ENCODE measurements around the gene CHTF18. TPM values are rescaled to one million over a fixed set of nuclear protein-coding genes. Genes with fewer than 3 reads are reported as not detected.
"Not testable (repeated sequence)": the region's sequence is repeated elsewhere in the genome, so short reads cannot be mapped to it uniquely, and the experiment has no call there.

CHTF18 gene
- total RNA-seq, 1 experiment from 2014 or later, result 154 TPM

DNA sequence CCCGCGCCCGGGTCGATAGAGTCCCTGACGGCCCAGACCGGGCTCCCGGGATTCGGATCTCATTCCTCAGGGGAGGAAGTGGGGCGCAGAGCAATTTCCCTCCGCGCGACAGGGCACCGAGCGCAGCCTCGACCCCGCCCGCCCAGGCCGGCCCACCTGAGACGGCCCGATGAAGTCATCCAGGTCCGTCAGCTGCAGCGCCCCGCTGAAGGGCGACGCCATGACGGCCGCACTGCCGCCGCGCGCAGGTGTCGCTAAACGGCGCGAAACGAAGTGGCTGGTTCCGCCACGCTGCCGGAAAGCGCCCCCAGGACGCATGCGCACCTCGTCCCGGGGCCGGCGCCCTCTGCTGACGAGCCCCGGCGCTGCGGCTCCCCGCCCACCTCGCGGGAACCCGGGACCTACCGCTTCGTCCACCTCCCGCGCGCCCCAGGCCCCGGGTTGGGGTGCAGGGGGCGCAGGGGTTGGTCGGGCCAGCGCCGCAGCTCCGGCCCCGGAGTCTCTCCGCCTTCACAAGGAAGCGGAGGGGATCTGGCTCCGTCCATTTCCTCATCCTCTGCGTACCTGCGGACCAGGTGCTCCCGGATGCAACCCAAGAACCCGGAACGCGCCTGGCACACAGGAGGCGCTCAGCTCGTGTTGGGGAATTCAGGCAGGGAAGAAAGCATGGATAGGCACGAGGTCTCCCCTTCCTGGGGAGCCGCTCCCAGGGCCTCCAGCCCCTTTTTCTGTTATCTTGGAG is 47.5 kb upstream of the CHTF18 start, which contains the start of gene CIAO3:
TSS of gene CIAO3 (minus strand) at position 234 of the 742 bp plus-strand sequence. CDS start at position 222, 12 bp downstream.
- peak within 1 kb of the TSS; percentile 79 for H3K4me3 Mint-ChIP-seq (ENCODE audit: low read depth, unreplicated experiment)
- H3K9me3 Mint-ChIP-seq (ENCODE audit: low read depth, unreplicated experiment), result no peaks in the 10 kb centered on the region
- intact Hi-C loops (cut with micrococcal nuclease; ENCODE audit: unreplicated experiment), result no loop called here
- no peaks in the 10 kb centered on the region for H3K4me1 Mint-ChIP-seq (ENCODE audit: low read depth, unreplicated experiment)
- peaks cover 60% of the 10 kb centered on the region for H3K36me3 Mint-ChIP-seq (ENCODE audit: insufficient read depth, unreplicated experiment)
- TF ChIP-seq, protein P1, sequence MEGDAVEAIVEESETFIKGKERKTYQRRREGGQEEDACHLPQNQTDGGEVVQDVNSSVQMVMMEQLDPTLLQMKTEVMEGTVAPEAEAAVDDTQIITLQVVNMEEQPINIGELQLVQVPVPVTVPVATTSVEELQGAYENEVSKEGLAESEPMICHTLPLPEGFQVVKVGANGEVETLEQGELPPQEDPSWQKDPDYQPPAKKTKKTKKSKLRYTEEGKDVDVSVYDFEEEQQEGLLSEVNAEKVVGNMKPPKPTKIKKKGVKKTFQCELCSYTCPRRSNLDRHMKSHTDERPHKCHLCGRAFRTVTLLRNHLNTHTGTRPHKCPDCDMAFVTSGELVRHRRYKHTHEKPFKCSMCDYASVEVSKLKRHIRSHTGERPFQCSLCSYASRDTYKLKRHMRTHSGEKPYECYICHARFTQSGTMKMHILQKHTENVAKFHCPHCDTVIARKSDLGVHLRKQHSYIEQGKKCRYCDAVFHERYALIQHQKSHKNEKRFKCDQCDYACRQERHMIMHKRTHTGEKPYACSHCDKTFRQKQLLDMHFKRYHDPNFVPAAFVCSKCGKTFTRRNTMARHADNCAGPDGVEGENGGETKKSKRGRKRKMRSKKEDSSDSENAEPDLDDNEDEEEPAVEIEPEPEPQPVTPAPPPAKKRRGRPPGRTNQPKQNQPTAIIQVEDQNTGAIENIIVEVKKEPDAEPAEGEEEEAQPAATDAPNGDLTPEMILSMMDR (IDR thresholded peaks at IDR 0.05; ENCODE audit: unreplicated experiment), result peak; percentile 97
- CTCF ChIA-PET, result interaction anchor here (0.7 to 1.7 kb wide), 12 partner anchors 9 to 61 kb away, joined by 3 to 7 read pairs (median 4); partner anchors contain the start of genes CHTF18, RPUSD1 and STUB1
- DNase-seq, result peak; percentile 96
- TSS peak; percentile 72 for BruUV-seq (replicated peaks)
- H3K27ac Mint-ChIP-seq (ENCODE audit: unreplicated experiment), result peak within 1 kb of the TSS; percentile 62
- no peaks in the 10 kb centered on the region for H3K27me3 Mint-ChIP-seq (ENCODE audit: unreplicated experiment)

DNA sequence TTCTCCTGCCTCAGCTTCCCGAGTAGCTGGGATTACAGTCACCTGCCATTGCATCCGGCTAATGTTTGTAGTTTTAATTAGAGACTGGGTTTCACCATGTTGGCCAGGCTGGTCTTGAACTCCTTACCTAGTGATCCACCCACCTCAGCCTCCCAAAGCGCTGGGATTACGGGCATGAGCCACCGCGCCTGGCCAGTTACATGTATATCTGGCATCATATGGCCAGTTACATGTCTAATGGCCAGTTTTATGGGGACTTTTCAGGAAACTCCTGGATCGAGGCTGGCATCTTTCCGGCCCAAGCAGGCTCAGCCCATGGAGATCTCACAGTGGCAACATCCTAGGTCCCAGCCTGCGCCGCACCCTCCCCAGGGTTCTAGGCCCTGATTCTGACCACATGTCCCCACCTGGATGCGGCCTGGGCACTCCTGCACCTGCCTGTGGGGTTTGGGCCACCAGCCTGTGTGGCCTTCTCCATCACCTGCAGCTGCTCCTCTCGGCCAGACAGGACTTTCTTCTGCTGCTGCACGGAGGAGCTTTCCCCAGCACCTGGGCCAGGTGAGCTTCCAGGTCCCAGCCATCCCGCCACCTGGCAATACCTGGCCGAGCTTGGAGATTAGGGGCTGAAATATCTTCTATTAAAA is 46.3 kb upstream of the CHTF18 start:
- no TSS peak for BruUV-seq (replicated peaks)
- Mint-ChIP-seq H3K9me3 (ENCODE audit: low read depth, unreplicated experiment) (no peaks in the 10 kb centered on the region), H3K4me1 (ENCODE audit: low read depth, unreplicated experiment) (no peaks in the 10 kb centered on the region), H3K27ac (ENCODE audit: unreplicated experiment) (peak overlapping the region; percentile 62), H3K27me3 (ENCODE audit: unreplicated experiment) (peaks cover 2% of the 10 kb centered on the region), H3K36me3 (ENCODE audit: insufficient read depth, unreplicated experiment) (peaks cover 50% of the 10 kb centered on the region), H3K4me3 (ENCODE audit: low read depth, unreplicated experiment) (peak overlapping the region; percentile 79)
- intact Hi-C loops (cut with micrococcal nuclease; ENCODE audit: unreplicated experiment), result no loop called here
- DNase-seq, result no peak
- CTCF ChIA-PET, result interaction anchor here (1.7 kb wide), 1 partner anchor 14 kb away, joined by 7 read pairs; no protein-coding TSS in a partner anchor
- TF ChIP-seq, protein P1 (IDR thresholded peaks at IDR 0.05; ENCODE audit: unreplicated experiment), result no peak

DNA sequence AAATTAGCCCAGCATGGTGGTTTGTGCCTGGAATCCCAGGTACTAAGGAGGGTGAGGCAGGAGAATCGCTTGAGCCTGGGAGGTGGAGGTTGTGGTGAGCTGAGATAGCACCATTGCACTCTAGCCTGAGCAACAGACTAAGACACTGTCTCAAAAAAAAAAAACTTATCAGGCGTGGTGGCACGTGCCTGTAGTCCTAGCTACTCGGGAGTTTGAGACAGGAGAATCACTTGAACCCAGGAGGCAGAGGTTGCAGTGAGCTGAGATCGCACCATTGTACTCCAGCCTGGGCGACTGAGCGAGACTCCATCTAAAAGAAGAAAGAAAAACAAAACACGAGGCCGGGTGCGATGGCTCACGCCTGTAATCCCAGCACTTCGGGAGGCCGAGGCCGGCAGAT is 45.5 kb upstream of the CHTF18 start:
- H3K27me3 Mint-ChIP-seq (ENCODE audit: unreplicated experiment); DNase-seq; CTCF ChIA-PET; H3K4me3 Mint-ChIP-seq (ENCODE audit: low read depth, unreplicated experiment); BruUV-seq (replicated peaks); H3K4me1 Mint-ChIP-seq (ENCODE audit: low read depth, unreplicated experiment); H3K9me3 Mint-ChIP-seq (ENCODE audit: low read depth, unreplicated experiment); intact Hi-C loops (cut with micrococcal nuclease; ENCODE audit: unreplicated experiment); H3K27ac Mint-ChIP-seq (ENCODE audit: unreplicated experiment): not testable (repeated sequence)
- H3K36me3 Mint-ChIP-seq (ENCODE audit: insufficient read depth, unreplicated experiment), result peaks cover 52% of the 10 kb centered on the region

DNA sequence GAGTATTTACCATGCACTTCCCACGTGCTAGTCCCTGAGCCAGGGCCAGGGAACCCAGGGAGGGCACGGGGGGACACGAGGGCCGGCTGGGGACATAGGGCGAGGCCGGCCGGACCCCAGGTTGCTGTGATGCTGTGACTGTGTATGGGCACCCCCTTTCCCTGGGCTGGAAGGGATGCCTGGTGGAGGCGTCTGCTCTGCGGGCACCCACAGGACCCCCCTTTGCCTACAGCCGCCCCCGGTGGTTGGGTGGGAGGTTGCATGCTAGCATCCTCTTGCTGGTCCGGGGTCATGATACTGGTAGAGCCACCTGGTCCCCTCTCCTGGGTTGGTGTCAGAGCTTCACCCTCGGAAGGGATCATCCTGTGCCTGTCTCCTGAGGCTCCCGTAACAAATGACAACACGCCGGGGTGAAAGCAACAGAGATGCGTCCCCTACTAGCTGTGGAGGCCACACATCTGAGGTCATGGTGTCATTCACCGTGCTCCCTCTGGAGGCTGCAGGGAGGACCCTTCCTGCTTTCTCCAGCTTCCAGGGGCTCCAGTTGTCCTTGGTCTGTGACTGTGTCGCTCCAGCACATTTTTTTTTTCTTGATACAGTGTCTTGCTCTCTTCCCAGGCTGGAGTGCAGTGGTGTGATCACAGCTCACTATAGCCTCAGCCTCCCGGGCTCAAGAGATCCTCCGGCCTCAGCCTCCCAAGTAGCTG is 44.5 kb upstream of the CHTF18 start:
- Mint-ChIP-seq H3K9me3 (ENCODE audit: low read depth, unreplicated experiment) (no peaks in the 10 kb centered on the region), H3K36me3 (ENCODE audit: insufficient read depth, unreplicated experiment) (peaks cover 46% of the 10 kb centered on the region), H3K27me3 (ENCODE audit: unreplicated experiment) (peaks cover 14% of the 10 kb centered on the region), H3K27ac (ENCODE audit: unreplicated experiment) (no peak overlapping the region), H3K4me3 (ENCODE audit: low read depth, unreplicated experiment) (no peak overlapping the region), H3K4me1 (ENCODE audit: low read depth, unreplicated experiment) (no peaks in the 10 kb centered on the region)
- DNase-seq, result no peak
- CTCF ChIA-PET, result no interaction called here
- TF ChIP-seq, protein P1 (IDR thresholded peaks at IDR 0.05; ENCODE audit: unreplicated experiment), result peak; percentile 14
- intact Hi-C loops (cut with micrococcal nuclease; ENCODE audit: unreplicated experiment), result no loop called here
- BruUV-seq (replicated peaks), result no TSS peak
